Left renal cortex interstitium (tissue), 4 donors: Measurements from ENCODE around the gene UNKL. TPM values are rescaled to one million over a fixed set of nuclear protein-coding genes. Genes with fewer than 3 reads are reported as not detected.
"Not testable (repeated sequence)": the region's sequence is repeated elsewhere in the genome, so short reads cannot be mapped to it uniquely, and the experiment has no call there.

Source experiments
- DNase-seq, 4 donors: peaks; one replicate each; pipeline ENCODE4 v3.0.0-alpha.2; 2013; ENCODE audit warnings: low read depth in 4 of 4, low spot score in 2 of 4, missing footprints in 1 of 4
- polyA plus RNA-seq, 4 donors: library from polyadenylated mRNA; unstranded; fragments of 120-200 nt; gene quantifications; one replicate each; pipeline ENCODE4 v1.2.1, GENCODE V29; 2013; ENCODE audit not compliant: insufficient read length in 4 of 4

The UNKL gene
- polyA plus RNA-seq, 4 donors, result 13.8 to 22.9 (median 20.1) TPM

GRCh38 chr16:1447965-1448364 lies 33.5 kb upstream of the UNKL start:
- DNase-seq, result no peak

GRCh38 chr16:1446296-1447080 lies 32.0 kb upstream of the UNKL start:
- DNase-seq, result no peak

- DNase-seq, result no peak
These were observed 31.2 kb upstream of the UNKL start for GRCh38 chr16:1445518-1446203.

GRCh38 chr16:1444730-1445517 lies 30.4 kb upstream of the UNKL start:
- no peak for DNase-seq

DNA sequence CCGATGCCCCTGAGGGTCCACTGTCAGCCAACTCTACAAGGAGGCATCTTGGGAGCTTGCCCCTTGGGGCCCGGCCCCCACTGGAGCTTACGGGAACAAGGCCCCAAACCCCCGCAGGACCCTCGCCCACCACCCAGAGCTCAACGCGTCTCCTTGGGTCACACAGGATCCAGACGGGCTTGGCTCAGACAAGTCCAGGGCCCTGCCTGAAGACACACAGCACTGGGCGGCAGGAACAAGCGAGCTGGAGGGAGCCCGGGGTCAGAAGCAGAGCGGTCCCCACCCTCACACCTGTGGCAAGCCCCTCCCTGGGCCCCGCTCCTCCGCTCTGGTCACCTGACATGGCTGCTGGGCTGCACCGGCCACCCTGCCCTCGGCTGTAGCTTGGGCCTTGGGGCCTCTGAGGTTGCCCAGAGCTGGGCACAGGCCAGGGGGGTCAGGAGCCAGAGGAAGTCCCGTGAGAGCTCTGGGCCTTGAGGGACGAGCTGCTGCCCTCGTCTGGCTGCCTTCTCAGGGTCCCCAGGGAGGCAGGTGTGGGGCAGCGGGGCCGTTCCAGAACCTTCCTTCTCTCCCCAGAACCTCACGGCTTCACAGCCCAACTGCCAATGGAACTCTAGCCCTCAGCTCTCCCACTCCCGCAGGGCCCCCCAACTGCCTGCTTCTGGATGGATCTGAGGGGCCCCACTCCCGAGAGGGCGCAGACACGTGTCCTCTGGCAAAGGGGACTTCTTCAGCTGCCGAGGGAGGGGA lies 29.7 kb upstream of the UNKL start, which contains the start of gene CCDC154:
TSS of gene CCDC154 (minus strand) at position 577 of the 750 bp plus-strand sequence. CDS start at position 343, 234 bp downstream.
- DNase-seq, result no peak

DNA sequence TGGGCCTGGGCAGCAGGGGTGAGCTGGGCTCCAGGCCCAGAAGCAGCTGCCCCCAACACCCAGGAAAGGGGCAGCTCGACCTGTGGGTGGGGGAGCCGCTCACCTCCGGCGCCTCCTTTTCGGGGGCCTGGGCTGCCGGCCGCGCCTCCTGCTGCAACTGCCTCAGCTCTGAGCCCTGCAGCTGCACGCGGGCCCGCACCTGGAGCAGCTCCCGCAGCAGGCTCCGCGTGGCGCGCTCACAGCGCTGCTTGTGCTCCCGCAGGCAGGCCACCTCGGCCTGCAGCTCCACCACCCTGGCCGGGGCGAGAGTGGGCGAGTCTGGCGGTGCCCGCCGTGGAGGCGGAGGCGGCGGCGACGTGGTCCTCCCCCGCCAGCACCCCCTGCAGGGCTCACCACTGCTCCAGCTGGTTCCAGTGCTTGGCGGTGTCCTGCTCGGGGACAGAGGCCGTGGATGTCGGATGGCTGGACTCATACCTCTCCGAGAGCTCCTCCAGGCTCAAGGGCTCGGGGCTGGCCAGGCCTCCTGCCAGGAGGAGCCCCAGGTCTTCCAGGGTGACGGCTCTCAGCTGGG lies 29.0 kb upstream of the UNKL start:
- DNase-seq, result no peak

GRCh38 chr16:1442697-1443096 lies 28.2 kb upstream of the UNKL start:
- no peak for DNase-seq

GRCh38 chr16:1441391-1441829 lies 26.9 kb upstream of the UNKL start:
- no peak for DNase-seq

DNA sequence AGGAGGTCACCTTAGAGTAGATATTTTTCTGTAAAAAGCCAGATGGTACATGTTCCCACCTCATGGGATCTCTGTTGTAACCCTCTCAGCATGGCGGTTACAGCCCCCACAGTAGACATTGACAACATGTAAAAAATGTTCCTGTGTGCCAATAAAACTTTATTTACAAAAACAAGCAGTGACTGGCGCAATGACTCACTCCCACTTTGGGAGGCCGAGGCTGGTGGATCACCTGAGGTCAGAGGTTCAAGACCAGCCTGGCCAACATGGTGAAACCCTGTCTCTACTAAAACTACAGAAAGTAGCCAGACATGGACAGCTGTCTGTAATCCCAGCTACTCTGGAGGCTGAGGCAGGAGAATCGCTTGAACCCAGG lies 25.2 kb upstream of the UNKL start:
- DNase-seq, result not testable (repeated sequence)

DNA sequence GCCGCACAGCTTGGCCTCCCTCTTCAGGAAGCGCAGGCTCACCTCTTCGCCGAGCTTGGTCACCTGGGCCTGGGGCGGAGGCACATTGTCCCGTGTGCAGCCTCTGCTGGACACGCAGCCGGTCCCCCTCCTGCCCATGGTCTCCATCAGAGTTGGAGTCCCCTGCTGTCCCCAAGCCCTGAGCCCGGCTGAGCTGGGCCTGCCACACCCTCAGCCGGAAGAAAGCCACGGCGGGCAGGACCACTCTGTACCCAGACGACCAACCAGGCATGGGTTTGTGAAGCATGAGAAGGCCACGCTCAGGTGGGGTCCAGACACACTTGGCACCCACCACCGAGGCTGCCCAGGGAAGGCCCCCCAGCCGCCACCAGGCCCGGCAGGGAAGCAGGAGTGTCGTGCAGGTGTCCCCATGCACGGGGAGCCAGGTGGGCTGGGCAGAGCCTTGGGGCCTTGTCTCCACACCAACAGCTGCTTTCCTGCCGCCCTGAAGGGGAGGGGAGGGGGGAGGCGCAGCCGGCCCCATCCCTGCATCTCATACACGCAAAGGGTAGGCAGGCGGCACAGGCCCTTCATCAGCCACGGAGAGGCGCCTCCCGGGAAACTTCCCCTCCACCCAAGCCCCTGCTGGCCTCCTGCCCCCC lies 24.7 kb upstream of the UNKL start:
- no peak for DNase-seq

- no peak for DNase-seq
These were observed 23.9 kb upstream of the UNKL start for GRCh38 chr16:1438229-1439057.

- no peak for DNase-seq
These were observed 23.1 kb upstream of the UNKL start for GRCh38 chr16:1437606-1438005.

- no peak for DNase-seq
These were observed 22.3 kb upstream of the UNKL start for GRCh38 chr16:1436731-1437355.

- DNase-seq, result no peak
These were observed 21.6 kb upstream of the UNKL start for GRCh38 chr16:1435921-1436697.

DNA sequence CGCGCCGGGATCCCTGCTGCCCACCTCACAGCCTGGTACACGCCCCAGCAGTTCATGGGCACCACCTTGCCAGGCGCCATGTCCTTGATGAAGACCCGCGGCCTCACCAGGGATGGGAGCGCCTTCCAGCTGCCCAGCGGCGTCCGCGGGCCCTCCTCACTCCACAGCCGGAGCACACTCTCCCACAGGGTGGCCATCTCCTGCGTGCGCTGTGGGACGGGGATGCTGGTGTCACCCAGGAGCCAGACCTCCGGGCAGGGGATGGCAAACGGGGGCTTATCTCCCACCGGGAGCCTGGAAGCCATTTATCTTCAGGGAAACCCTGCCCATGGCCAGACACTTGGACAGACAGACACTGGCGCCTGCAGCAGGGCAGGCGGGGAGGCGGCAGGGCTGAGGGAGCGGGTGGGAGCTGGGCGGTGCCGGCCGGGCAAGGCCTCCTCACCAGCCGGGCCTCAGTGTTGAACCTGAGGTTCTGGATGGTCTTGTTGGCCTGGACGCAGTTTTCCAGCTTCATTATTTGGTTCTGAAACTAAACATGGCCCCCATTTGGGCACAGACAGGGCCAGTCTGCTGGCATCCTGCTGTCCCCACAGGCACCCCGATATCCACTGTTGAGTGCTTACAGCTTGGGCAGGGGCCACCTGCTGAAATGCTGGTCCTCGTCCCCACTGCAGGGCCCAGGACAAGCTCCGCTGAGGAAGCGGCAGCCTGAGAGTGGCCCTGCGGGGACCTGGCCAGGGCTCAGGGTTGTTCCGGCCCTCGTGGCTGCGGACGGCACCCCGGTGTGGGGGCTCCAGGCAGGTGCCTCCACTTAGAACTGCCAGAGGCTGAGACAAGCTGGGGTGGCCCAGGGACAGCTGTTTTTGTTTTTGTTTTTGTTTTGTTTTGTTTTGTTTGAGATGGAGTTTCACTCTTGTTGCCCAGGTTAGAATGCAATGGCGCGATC lies 20.4 kb upstream of the UNKL start:
- no peak for DNase-seq

DNA sequence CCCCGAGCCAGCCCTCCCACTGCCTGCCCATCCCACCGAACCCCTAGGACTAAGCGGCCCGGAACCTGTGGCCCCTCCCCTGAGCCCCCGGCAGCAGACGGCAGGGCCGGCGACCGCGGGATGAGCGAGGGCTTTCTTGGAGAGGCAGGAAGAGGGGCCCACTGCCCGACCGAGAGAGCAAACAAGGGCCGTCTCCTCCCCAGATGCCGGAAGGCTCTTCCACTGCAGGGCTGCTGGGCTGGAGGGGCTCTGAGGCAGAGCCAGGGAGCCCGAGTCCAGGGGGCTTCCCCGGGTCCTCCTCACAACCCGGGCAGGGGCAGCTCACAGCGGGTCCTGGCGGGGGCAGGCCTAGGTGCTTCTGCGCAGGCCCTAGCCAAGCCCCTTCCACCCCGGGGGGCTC lies 19.3 kb upstream of the UNKL start:
- DNase-seq, result no peak

DNA sequence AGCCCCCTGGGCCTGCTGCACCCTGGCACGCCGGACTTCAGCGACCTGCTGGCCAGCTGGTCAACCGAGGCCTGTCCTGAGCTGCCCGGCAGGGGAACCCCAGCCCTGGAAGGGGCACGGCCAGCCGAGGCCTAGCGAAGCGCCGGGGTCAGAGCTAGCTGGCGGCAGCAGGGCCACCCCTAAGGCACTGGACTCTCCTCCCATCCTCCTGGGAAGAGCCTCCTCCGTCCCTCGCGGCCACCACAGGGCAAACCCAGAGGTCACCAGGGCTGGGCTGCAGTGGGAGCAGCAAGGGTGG lies 18.7 kb upstream of the UNKL start:
- no peak for DNase-seq
